Measurements from ENCODE around the gene CXCL1.
"Not testable (repeated sequence)": the region's sequence is repeated elsewhere in the genome, so short reads cannot be mapped to it uniquely, and the experiment has no call there.

The CXCL1 gene

GRCh38 chr4:73885574-73886267, 16.5 kb downstream of the CXCL1 start:
- DNase-seq = no peak

DNA sequence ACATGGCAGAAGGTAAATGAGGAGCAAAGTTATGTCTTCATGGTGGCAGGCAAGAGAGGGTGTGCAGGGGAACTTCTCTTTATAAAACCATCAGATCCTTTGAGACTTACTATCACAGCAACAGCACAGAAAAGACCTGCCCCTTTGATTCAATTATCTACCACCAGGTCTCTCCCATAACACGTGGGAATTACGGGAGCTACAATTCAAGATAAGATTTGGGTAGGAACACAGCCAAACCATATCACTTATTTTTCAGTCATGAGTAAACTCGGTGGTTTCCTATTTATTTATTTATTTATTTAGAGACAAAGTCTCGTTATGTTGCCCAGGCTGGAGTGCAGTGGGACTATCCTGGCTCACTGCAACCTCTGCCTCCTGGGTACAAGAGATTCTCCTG, 22.1 kb downstream of the CXCL1 start:
- no peak for DNase-seq

- DNase-seq = no peak
These were observed 22.7 kb downstream of the CXCL1 start for GRCh38 chr4:73891739-73892405.

- no peak for DNase-seq
These were observed 23.8 kb downstream of the CXCL1 start for GRCh38 chr4:73892966-73893365.

DNA sequence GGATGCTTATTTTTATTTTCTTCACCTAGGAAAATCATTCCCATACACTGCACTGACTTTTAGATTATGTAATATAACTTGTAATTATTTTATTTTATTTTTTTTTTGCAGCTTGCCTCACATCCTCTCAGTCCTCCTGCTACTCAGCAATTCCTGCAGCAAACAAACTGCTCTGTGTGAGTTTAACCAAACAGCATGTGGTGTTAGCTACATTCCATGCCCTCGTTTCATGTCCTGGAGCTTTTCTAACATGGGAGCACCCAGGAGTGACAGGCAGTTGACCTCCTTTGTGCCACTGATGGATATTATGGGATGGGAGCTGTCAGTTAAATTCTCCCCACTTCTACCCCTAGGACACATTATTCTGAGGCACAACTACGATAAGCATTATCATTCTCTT, 24.8 kb downstream of the CXCL1 start:
- no peak for DNase-seq

GRCh38 chr4:73895201-73896175, 26.3 kb downstream of the CXCL1 start:
- no peak for DNase-seq

DNA sequence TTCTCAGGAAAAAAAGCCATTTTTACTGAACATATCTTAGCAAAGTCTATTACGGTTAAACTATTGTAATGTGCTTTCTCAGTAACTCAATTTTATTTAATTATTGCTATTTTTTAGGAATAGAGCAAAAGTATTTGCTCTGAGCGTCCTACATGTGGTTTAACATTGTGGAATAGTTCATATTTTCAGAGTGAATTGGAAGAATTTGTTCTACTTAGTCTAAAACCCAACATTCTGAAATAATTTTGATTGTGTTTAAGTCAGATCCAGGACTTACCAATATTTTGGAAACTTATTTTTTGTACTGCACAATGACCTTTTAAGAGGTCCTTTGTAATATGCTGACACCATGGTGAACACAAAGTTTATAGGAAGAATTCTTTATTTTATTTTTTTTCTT, 27.2 kb downstream of the CXCL1 start:
- DNase-seq = no peak

- no peak for DNase-seq
These were observed 28.4 kb downstream of the CXCL1 start for GRCh38 chr4:73897380-73898136.

- not testable (repeated sequence) for DNase-seq
These were observed 30.1 kb downstream of the CXCL1 start for GRCh38 chr4:73899338-73899737.

DNA sequence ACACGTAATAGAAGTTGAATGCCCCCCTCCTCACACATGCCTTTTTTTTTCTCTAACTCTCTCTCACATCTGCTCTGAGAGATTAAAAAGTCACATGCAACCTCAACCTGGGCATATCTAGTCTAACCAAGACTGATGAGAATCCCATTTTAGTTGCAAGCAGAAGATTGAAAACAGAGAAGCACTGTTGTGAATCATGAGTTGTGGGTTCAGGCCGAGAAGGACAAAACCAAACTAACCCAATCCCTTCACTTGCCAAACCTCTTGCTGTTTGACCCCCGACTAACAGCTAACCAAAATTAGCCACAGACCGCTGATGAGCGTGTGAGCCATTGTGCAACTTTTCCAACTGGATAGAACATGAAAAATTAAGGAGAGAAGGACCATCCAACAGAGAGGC, 31.8 kb downstream of the CXCL1 start:
- no peak for DNase-seq

DNA sequence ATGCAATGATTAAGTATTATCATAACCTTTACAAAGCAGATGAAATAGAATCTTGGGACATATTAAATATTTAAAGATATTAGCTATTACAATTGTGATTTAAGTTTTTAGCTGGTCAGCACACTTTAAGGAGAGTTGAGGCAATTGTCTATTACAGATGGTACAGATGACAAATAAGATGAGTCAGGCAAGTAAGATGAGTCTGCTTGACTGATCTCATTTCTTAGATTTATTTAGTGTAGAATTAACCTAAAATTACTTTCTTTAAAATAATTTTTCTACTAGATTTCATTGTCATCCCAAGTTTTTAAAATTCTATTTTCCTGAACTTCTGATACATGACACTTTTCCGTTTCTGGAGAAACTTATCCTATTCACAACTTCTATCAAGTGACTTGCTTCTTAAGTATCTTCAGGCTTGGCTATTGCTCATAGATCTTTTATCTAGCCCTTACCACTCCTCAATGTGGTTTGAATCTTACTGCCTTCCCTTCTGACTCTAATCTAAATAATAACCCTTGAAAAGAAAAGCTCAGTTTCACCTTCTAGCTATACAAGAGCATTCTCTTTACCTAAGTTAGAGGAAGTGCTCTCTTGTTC, 32.9 kb downstream of the CXCL1 start:
- no peak for DNase-seq

DNA sequence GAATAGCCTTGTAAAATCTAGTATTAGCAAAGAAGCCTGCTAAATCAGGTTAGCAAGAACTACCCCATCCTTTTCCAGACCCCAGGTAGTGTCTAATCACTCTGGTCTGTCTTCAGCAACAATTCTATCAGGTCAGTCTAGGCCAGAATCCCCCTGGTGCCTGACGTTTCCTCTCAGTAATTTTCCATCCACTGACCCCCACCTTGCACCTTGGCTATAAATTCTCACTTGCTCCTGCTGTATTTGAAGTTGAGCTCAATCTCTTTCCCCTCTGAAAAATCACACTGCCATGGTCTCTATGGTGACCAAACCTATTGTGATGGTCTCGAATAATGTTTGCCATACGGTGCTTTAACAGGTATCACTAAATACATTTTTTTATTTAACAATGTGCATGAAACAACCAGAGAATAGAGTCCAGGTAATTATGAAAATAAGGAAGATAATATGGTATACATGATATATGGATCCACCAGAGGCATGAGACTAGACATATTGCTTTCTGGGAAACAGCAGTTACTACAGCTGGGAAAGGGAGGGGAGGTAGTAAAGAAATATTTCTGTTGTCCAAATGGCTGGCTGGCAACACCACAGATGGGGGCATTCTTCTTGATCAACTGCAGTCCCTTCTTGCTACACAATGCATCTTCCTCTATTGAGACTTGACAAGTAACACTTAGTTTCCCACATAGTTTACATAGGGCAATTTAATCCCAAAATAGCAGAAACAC, 33.8 kb downstream of the CXCL1 start:
- DNase-seq = no peak

DNA sequence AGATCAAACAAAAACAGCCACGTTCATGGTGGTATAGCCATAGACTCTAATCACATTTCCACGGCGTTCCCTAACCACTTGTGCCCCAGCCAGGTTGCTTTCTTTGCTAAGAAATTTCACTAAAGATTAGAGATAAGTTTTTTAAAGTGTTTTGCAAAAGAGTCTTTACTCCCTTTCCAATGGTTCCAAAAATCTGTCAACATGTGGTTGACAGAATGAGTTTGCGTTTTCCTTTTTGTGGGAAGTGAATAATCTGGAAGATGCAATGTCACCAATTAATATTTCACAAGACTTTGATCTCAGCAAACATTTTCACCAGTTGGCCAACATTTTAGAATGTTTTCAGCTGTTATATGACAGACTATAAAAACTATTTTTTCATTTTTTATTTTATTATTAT, 35.3 kb downstream of the CXCL1 start:
- DNase-seq = no peak

DNA sequence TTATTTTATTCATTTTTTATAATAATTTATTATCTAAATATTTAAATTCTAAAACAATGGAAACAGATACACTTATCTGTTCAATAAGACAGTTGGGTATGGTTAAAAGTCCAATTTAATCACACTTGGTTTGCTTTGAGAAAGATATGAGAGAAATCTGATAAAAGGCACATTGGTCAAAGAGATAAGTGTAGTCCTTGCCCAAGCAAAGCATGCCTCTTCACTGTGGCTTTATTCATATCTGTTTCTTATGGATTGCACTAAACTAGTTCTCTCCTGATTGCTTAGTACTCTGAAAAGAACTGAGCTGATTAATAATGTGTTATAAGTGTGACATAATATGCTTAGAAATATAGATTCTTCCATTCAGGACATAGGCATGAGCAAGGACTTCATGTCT, 39.8 kb downstream of the CXCL1 start:
- DNase-seq = no peak

- no peak for DNase-seq
These were observed 42.6 kb downstream of the CXCL1 start for GRCh38 chr4:73911746-73912145.

DNA sequence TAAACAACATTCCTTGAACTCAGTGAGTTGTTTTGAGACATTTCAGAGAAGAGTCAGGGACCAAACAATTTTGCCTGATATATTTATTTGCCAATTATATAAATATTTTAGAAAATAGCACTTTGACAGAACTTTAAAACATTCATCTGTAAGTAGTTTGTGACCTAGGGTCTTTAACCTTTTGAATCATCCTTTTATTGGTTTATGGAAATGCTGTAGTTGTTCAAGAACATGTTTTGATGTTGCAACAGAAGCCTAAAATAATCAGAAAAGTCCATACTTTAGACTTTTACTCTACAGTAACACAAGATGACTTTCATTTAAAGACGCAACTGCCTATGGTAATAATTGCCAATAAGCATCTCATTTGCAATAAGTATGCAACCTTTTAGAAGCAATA, 43.0 kb downstream of the CXCL1 start:
- no peak for DNase-seq

- no peak for DNase-seq
These were observed 44.9 kb downstream of the CXCL1 start for GRCh38 chr4:73914071-73914470.

DNA sequence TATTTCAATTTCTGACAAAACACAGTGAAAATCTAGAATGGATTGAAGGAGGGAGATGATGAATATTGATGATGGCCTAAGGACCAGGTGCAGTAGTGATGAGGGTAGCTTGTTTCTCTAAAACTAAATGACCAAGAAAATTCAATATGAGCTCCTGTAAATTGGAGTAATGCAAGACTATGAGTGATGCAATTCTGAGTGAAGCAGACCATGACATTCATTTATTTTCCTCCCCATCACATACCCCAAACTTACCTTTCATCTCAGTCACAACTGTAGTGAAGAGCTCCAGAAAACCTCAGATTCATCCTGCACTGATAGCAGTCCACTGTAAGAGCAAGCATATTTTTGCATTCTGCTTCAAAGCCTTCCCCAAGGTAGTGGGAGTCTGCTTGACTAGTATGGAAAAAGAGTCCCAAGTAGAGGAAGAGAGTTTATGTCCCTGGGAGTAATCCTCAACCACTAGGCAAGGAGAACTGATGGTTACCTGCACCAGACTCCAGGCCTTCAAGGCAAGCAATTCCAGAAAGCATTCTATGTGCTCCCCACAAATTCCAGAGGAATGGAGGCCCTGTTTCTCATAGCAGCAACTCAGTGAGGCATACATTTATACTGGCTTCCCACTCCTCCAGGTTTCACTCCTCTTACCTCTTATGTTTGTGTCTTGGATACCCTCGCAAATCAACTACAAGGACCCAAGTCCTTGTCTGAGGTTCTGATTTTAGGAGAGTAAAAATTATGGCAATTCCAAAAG, 47.2 kb downstream of the CXCL1 start:
- no peak for DNase-seq

DNA sequence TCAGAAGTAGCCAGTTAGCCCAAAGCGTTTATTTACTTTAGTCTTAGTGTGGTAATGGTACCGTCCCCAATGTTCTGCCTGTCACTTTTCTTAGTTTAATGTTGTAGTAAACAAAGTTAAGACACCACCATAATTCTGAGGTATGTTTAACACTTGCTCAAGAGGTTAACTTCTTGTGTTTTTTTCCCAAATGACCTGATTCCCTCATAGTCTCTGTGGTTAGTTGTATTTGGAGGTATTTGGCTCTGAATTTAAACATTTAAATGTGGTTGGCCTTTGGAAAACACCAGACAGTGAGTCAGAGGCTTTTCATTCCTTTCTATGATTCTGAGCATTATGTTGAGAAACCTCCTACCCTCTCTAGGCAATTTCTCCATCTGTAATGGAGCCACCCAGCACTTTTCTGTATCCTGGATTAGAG, 47.9 kb downstream of the CXCL1 start:
- no peak for DNase-seq

- DNase-seq = no peak
These were observed 48.9 kb downstream of the CXCL1 start for GRCh38 chr4:73918058-73918457.

GRCh38 chr4:73919691-73920090, 50.5 kb downstream of the CXCL1 start:
- DNase-seq = no peak

All from GF-D8 (cell line).